ENCODE results near the gene AACS.

GRCh38 chr12:125148316-125148715, 83.1 kb downstream of the AACS start:
- TF ChIP-seq CTCF (conservative IDR thresholded peaks at IDR 0.05; ENCODE audit: low read depth, low read length) (no peak), RAD21 (IDR thresholded peaks at IDR 0.05; ENCODE audit: low read length) (no peak), BHLHE40 (IDR thresholded peaks at IDR 0.05; ENCODE audit: low read depth, low read length) (no peak), POLR2A (IDR thresholded peaks at IDR 0.05; ENCODE audit: low read depth, low read length) (no peak), MXI1 (IDR thresholded peaks at IDR 0.05; ENCODE audit: borderline replicate concordance, low read depth, low read length) (no peak), RCOR1 (IDR thresholded peaks at IDR 0.05; ENCODE audit: insufficient replicate concordance, low read length) (no peak), FOS (IDR thresholded peaks at IDR 0.05; ENCODE audit: low read depth, low read length) (no peak), MAZ (IDR thresholded peaks at IDR 0.05; ENCODE audit: borderline replicate concordance, low read depth, low read length) (no peak), NFE2L2 (IDR thresholded peaks at IDR 0.05; ENCODE audit: low read depth, low read length) (no peak), MAFK (IDR thresholded peaks at IDR 0.05; ENCODE audit: low read depth, low read length) (no peak)
